ENCODE measurements around the gene ITGB8.
"Not testable (repeated sequence)": the region's sequence is repeated elsewhere in the genome, so short reads cannot be mapped to it uniquely, and the experiment has no call there.

Gene ITGB8

GRCh38 chr7:20364571-20365196 is 34.0 kb downstream of the ITGB8 start:
- in situ Hi-C loops (cut with MboI; ENCODE audit: low sequenced_read_pairs): no loop called here

- in situ Hi-C loops (cut with MboI; ENCODE audit: low sequenced_read_pairs): no loop called here
Measured at GRCh38 chr7:20365486-20365885, 34.8 kb downstream of the ITGB8 start.

DNA sequence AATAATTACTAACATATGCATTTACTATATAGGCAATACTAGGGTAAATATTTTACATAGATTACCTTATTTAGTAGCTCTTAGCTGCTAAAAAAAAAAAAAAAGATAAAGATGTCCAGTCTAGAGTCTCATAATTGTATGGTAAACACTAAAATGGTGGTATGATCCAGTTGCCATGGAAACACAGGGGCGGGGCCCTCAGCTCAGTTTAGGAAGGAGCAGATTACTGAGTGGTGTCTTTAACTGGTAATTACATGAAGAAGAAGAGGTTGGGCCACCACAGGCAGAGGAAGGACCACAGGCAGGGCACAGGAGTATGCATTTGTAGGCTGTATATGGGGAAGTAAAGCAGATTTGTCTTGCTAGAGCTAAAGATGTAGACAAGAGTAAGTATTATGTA is 43.7 kb downstream of the ITGB8 start:
- in situ Hi-C loops (cut with MboI; ENCODE audit: low sequenced_read_pairs): no loop called here

- in situ Hi-C loops (cut with MboI; ENCODE audit: low sequenced_read_pairs): no loop called here
Measured at GRCh38 chr7:20376796-20377195, 46.1 kb downstream of the ITGB8 start.

DNA sequence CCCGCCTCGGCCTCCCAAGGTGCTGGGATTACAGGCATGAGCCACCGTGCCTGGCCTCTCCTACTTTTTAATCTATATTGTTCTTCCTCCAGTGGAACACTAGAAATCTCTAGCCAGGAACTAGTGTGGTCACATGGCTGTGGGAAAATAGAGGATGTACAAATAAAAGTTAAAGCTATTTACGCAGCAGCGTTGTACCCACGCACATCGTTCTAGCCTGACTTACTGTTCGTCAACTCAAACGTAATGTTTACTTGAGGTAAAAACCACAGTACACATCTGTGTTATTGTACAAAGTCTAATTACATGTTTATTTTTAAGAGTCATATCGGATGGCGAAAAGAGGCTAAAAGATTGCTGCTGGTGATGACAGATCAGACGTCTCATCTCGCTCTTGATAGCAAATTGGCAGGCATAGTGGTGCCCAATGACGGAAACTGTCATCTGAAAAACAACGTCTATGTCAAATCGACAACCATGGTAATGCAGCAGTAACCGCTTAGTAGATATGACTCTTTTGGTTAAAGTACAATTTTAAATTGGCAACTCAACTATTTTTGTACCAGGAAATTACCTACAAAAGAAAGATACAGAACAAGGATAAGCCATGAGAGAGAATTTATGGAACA is 50.8 kb downstream of the ITGB8 start:
- in situ Hi-C loops (cut with MboI; ENCODE audit: low sequenced_read_pairs): no loop called here

DNA sequence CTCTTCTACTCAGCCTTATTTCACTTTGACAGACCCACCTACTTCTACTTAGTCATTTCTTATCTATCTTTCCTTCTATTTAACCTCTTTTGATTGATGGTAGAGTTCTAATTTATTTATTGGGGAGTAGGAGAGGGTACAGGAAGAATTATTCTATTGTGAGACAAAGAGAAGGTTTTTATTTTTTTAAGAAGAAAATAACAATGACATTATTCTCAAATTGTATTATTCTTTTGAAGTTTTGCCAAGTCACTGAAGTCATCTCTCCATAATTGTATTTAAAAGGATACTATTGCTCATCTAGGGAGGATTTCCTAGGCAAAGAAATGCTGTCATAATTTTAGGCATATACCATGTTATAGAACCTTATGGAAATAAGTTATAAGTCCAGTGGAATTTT is 52.7 kb downstream of the ITGB8 start:
- in situ Hi-C loops (cut with MboI; ENCODE audit: low sequenced_read_pairs): no loop called here

DNA sequence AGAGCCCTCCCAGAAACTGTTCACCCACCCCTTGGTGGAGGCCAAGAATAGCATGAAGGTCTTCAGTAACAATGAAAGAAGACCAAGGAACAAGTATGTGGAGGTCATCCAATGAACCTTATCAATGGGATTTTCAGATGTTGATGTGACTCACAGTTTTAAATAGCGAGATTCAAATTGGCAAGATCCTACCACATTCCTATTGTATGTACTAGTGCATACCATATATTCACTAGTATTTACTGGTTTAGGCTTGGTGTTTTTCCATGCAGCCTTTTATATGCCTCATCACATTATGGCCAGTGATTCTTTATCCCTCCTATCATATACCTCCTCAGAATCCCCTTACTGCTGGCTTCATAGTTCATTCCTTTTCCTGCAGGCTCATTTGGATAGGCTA is 54.4 kb downstream of the ITGB8 start:
- in situ Hi-C loops (cut with MboI; ENCODE audit: low sequenced_read_pairs): no loop called here

DNA sequence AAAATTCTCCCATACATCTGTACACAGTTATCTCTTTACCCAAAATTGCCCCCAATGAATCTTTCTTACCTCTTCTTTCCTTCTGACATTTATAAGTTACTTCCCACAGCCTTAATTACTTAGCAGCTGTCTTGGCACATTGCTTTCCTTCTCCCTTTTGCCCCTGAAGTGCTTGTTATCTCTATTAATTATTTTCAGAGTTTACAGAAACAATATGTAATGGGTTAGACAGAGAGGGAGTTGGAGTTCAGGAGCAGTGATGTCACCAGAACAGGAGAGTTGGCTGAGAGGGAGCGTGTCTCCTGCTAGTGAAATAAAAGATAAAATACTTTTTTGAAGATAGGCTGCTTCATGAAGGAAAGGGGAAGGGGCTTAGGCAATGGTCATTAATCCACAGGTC is 57.4 kb downstream of the ITGB8 start:
- in situ Hi-C loops (cut with MboI; ENCODE audit: low sequenced_read_pairs): no loop called here

DNA sequence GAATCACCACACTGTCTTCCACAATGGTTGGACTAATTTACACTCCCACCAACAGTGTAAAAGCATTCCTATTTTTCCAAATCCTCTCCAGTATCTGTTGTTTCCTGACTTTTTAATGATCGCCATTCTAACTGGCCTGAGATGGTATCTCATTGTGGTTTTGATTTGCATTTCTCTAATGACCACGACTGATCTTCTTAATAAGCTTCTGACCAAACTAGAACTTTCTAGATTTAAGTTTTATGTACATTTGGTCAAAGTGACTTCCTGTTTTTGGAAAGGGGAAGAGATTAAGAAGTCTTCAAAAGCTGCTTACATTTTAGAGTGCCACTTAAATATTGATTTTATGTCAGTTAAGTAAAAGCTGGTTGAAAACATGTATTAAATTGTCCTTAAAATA is 58.5 kb downstream of the ITGB8 start:
- in situ Hi-C loops (cut with MboI; ENCODE audit: low sequenced_read_pairs): not testable (repeated sequence)

DNA sequence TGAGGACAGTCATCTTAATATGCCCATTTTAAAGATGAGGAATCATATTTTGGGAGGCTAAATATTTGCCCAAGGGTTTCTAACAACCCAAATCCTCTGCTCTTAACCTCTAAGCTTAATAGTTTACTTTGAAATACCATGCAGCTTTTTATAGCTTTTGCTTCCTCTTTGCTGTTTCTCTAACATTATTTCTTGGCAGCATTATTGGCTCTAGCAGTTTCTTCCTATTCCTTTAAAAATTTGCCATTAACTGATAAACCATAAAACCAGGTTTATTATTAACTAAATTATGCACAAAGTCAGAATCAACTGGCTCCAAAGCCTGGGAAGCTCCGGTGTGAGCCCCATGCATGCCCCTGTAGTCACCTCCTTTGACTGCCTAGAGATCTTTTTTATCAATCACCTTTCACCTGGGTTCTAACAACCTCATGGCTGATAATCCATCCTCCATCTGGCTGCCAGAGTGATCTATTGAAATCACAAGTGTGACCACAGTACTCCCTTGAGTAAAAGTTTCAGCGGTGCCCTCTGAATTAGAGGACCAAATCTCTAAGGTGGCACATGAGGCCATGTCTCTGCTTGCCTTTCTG is 62.4 kb downstream of the ITGB8 start:
- in situ Hi-C loops (cut with MboI; ENCODE audit: low sequenced_read_pairs): no loop called here

- in situ Hi-C loops (cut with MboI; ENCODE audit: low sequenced_read_pairs): no loop called here
Measured at GRCh38 chr7:20393616-20394015, 62.9 kb downstream of the ITGB8 start.

DNA sequence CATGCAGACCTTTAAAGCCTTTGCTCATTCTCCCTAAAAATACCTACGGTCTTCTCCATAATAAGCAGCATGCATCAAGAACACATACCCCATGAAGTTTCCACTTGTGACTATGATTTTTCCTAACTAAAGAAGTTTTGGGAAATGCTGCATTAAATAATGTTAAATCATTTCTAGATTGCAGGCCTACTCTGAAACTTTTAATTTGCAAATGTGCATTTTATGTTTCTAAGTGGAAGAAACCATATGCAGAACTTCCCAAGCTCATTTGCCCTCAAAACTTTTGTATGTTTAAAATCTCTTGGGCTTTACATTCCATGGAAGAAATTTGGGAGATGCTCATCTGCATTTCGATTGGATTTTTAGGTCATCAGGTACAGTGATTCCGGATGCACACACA is 63.6 kb downstream of the ITGB8 start:
- in situ Hi-C loops (cut with MboI; ENCODE audit: low sequenced_read_pairs): no loop called here

- in situ Hi-C loops (cut with MboI; ENCODE audit: low sequenced_read_pairs): no loop called here
Measured at GRCh38 chr7:20395104-20395503, 64.4 kb downstream of the ITGB8 start.

GRCh38 chr7:20395511-20395910 is 64.8 kb downstream of the ITGB8 start:
- in situ Hi-C loops (cut with MboI; ENCODE audit: low sequenced_read_pairs): no loop called here

DNA sequence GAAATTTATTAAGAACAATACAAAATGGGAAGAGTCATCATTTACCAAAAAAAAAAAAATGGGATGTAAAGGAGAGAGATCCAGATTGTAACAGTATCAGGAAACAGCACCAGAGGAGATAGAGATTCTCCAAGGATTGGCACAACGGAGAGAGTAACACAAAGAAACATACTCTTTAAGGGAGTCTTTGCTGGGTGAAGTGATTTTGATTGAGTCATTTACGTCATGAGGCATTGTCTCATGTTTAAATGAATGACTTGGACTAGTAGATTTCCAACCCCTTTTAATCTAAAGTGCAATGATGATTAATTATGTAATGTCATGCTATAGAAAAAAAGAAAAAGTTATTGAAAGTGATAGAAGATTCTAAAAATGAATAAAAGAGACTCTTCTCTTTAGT is 68.8 kb downstream of the ITGB8 start:
- in situ Hi-C loops (cut with MboI; ENCODE audit: low sequenced_read_pairs): no loop called here

- in situ Hi-C loops (cut with MboI; ENCODE audit: low sequenced_read_pairs): no loop called here
Measured at GRCh38 chr7:20401861-20402746, 71.4 kb downstream of the ITGB8 start.

- in situ Hi-C loops (cut with MboI; ENCODE audit: low sequenced_read_pairs): no loop called here
Measured at GRCh38 chr7:20402747-20403230, 72.1 kb downstream of the ITGB8 start.

DNA sequence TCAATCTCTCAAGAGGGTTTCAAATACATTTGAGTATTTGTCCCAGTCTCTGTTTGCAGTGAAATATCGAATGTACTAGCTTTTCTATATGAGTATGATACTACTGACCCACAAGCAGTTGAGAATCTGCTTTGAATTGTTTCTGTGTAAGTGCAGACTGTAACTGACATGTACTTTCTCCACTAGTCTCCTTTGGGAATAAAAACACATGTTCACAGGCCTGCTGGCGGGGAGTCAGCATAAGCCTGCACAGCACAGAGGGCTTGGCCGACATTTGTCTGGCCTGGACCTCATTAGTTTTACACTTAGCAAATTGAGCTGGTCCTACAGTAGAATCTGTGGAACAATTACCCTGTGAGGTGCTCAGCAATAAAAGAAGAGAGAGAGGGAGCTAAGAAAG is 72.6 kb downstream of the ITGB8 start:
- in situ Hi-C loops (cut with MboI; ENCODE audit: low sequenced_read_pairs): no loop called here

- in situ Hi-C loops (cut with MboI; ENCODE audit: low sequenced_read_pairs): no loop called here
Measured at GRCh38 chr7:20404320-20404719, 73.6 kb downstream of the ITGB8 start.

GRCh38 chr7:20407585-20408466 is 77.1 kb downstream of the ITGB8 start:
- in situ Hi-C loops (cut with MboI; ENCODE audit: low sequenced_read_pairs): no loop called here

DNA sequence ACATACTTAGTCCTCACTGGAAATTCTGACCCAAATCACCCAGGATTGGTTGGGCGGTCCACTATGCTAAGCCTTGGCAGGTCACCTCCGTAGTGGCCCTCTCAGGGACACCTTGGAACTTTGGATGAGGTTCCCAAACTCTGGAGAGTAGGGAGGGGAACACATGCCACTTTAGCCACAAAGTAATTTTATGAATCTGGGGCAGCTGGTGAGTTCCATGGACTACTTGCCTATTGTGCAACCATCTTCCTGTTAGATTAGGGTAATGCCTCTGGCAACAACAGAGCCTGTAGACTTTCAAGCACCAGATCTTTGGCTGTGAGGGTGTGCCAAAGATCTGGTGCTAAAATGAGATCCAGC is 77.7 kb downstream of the ITGB8 start:
- in situ Hi-C loops (cut with MboI; ENCODE audit: low sequenced_read_pairs): no loop called here

Measured in HL-60/S4 (cell line).